Right ventricle myocardium superior (tissue), 1 donor: ENCODE measurements around the gene NCF2. TPM values are rescaled to one million over a fixed set of nuclear protein-coding genes. Genes with fewer than 3 reads are reported as not detected.
"Not testable (repeated sequence)": the region's sequence is repeated elsewhere in the genome, so short reads cannot be mapped to it uniquely, and the experiment has no call there.

Experiments used
- ATAC-seq: fragments of 200-7000 bp; cut with Tn5 transposase; one replicate; pipeline ENCODE4 v1.9.1; 2020; ENCODE audit warnings: mild to moderate bottlenecking; ENCODE audit not compliant: poor library complexity
- DNase-seq: peaks from one replicate; pipeline ENCODE4 v3.0.0-alpha.2; 2020
- intact Hi-C: fragments of 100-400 bp; cut with DNase I; formaldehyde crosslinking; loops from one replicate; pipeline ENCODE4 v1.11.2; 2022
- total RNA-seq: library from RNA; stranded (reverse); fragmentation: NEBNext Ultra II Directional; extraction: Animal tissue kit (Norgen Biotek cat#: 25700); gene quantifications from one replicate; pipeline ENCODE4 v1.2.1, GENCODE V29; 2021
- donor health status: DM: no; HTN: yes; CAD: no; lungs with severe emphysema.

The NCF2 gene
- total RNA-seq, 1 donor from 2014 or later = 5.7 TPM

- intact Hi-C loops = no loop called here
- ATAC-seq = no peak
- no peak for DNase-seq
Observed at GRCh38 chr1:183620311-183620710, 30.1 kb upstream of the NCF2 start.

DNA sequence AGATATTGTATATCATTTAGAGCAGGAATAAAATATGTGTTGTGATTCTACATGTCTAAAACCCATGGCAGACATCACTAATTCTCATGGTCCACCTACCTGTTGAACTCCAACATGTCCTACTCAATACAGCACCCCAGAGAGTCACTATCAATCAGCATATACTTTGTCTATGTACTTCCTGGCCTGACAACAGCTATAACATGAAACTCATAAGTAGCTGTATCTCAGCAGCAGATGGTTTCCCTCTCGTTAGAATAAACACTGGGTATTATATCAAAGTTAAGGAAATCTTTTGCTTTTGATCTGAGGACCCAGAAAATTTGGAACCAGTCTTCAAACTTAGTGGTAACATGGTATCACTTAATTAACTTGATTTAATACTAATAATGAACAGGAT lies 29.5 kb upstream of the NCF2 start:
- intact Hi-C loops = no loop called here
- DNase-seq (no peak), ATAC-seq (no peak)

GRCh38 chr1:183618202-183618601 lies 27.9 kb upstream of the NCF2 start:
- intact Hi-C loops, ATAC-seq, DNase-seq: not testable (repeated sequence)

DNA sequence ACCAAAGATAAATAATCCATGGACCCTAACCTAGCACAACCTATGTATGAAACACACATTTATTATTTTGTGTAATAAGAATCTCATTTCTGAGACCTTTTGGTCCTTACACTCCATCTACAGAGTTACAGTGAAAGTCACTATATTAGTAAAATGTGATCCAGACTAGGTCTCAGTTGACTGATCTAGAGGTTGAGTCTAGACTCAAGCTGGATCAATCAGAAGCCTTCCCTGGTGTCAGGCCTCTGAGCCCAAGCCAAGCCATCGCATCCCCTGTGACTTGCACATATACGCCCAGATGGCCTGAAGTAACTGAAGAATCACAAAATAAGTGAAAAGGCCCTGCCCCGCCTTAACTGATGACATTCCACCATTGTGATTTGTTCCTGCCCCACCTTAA lies 22.7 kb upstream of the NCF2 start:
- ATAC-seq, intact Hi-C loops, DNase-seq: not testable (repeated sequence)

DNA sequence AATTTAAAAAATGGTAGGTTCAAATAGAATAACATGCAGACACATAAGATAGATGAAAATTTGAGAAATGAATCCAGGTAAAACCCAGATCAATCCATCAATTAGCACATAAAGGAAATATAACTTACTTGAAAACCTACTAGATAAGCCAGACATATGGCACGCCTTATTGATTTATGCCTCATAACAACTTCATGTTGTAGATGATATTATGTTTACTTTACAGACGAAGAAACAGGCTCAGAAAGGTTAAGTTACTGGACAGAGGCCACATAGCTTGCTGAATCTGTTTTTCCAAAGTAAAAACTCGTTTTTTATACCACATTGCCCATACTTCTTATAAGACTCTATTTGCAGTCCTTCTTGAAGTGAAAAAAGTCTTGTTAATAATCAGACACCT lies 22.1 kb upstream of the NCF2 start:
- intact Hi-C loops = no loop called here
- no peak for DNase-seq
- no peak for ATAC-seq

DNA sequence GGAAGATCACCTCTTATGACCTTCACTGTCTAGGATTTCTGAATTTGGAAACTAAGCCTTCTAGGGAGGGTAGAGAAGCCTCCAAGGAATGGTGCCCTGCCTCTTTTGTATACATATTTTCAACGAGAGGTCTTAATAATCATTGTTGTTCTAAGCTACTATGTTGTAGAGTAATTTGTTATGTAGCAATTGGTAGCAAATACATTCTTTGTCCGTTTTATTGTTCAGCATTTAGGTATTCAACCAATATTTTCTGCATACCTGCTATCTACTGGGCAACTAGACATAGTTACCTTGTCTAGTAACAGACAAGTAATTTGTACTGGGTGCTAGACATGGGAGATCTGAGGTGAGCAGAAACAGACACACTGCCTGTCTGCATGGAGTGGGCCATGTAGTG lies 20.8 kb upstream of the NCF2 start:
- DNase-seq (no peak), ATAC-seq (no peak)
- intact Hi-C loops = no loop called here

DNA sequence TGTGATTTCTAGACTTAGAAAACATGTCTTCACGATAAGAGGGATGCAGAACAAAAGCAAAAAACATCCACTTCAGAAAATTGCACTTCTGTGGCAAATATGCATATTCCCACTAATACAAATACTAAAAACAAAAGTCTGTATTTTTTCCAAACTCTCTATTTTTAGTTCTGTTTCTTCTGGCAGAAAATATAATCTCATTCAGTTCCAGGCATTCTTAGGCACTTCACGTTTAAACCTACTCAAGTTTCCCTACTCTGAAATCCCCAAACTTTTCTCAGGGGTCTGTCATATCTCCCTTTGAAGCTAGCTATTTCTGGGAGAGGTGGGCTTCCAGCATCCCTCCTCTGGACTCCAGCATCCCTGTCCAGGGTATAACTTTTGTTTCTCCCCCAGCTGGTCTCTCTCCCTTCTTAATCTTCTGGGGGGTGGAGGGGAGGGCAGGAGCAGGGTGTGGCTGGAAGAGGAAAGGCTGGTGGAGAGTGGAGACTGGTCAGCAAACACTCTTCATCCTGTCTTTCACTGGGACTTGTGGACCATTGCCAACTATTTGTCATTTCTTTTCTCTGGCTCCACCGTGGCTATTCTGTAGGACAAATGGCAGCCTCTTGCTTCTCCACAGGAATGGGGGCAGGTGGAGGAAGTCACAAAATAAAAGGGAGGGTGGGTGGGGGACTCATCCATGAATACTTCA lies 19.6 kb upstream of the NCF2 start:
- ATAC-seq = peak; percentile 56
- intact Hi-C loops = no loop called here
- no peak for DNase-seq

DNA sequence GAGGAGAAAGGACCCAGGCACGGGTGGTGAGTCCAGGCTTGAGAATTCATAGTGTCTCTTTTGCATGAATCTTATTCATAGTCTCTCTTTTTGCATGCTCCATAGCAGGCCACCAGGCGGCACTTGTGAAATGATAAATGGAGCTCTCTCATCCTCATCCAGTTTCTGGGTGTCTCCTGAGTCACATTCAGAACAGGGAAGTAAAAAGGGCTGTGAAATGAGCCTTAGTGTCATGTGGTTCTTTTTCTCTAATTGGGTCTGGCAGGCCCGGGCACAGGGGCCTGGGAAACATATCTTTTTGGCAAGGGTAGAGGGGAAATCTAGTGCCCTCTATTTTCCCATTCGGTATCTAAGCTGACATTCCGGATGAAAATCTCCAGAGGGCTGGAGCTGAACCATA lies 19.1 kb upstream of the NCF2 start:
- intact Hi-C loops = no loop called here
- peak; percentile 81 for DNase-seq
- ATAC-seq = peak; percentile 89

- DNase-seq = no peak
- intact Hi-C loops = no loop called here
- no peak for ATAC-seq
Observed at GRCh38 chr1:183607322-183607980, 17.2 kb upstream of the NCF2 start.

- ATAC-seq = no peak
- intact Hi-C loops = no loop called here
- no peak for DNase-seq
Observed at GRCh38 chr1:183605904-183606303, 15.6 kb upstream of the NCF2 start.

GRCh38 chr1:183604815-183605214 lies 14.6 kb upstream of the NCF2 start:
- intact Hi-C loops = no loop called here
- DNase-seq (no peak), ATAC-seq (no peak)

- DNase-seq (peak; percentile 53), ATAC-seq (peak; percentile 44)
- intact Hi-C loops = no loop called here
Observed at GRCh38 chr1:183604038-183604808, 14.0 kb upstream of the NCF2 start.

- intact Hi-C loops = no loop called here
- DNase-seq (no peak), ATAC-seq (no peak)
Observed at GRCh38 chr1:183602510-183602909, 12.3 kb upstream of the NCF2 start.

- intact Hi-C loops = no loop called here
Observed at GRCh38 chr1:183600634-183601033, 10.4 kb upstream of the NCF2 start.

GRCh38 chr1:183600136-183600535 lies 9.9 kb upstream of the NCF2 start:
- intact Hi-C loops = no loop called here
- peak; percentile 77 for ATAC-seq
- DNase-seq = no peak

More at GRCh38 chr1:183600634-183601033, 10.4 kb upstream of the NCF2 start:
- DNase-seq = no peak
- ATAC-seq = no peak

- DNase-seq = no peak
- no peak for ATAC-seq
- intact Hi-C loops = no loop called here
Observed at GRCh38 chr1:183598386-183598785, 8.1 kb upstream of the NCF2 start.

- intact Hi-C loops = no loop called here
- DNase-seq (no peak), ATAC-seq (no peak)
Observed at GRCh38 chr1:183597656-183598347, 7.5 kb upstream of the NCF2 start.

- intact Hi-C loops = no loop called here
- ATAC-seq (no peak), DNase-seq (no peak)
Observed at GRCh38 chr1:183596500-183596899, 6.2 kb upstream of the NCF2 start.

GRCh38 chr1:183595537-183595936 lies 5.3 kb upstream of the NCF2 start:
- no peak for DNase-seq
- ATAC-seq = no peak
- intact Hi-C loops = no loop called here
